Measurements from ENCODE around the gene ZFYVE16. TPM values are rescaled to one million over a fixed set of nuclear protein-coding genes. Genes with fewer than 3 reads are reported as not detected.
"Not testable (repeated sequence)": the region's sequence is repeated elsewhere in the genome, so short reads cannot be mapped to it uniquely, and the experiment has no call there.

Gene ZFYVE16
- total and polyA plus RNA-seq, 2 experiments from 2014 or later = 15.8 to 19.0 TPM

DNA sequence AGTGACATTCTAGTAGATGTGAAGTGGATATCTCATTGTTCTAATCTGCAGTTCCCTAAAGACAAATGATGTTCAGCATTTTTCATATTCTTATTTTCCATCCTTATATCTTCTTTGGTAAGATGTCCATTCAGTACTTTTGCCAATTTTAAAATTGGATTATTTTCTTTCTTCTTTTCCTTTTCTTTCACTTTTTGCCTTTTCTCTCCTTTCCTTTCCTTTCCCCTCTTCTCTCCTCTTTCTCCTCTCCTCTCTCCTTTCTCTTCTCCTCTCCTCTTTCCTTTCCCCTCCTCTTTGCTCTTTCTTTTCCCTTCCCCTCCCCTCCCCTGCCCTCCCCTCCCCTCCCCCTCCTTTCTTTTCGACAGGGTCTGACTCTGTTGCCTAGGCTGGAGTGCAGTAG, 10.1 kb downstream of the ZFYVE16 start:
- Histone ChIP-seq H3K27ac (no peak overlapping the region), H4K20me1 (ENCODE audit: insufficient read depth) (no peaks in the 10 kb centered on the region), H3K4me3 (no peak overlapping the region), H3K27me3 (replicated peaks; ENCODE audit: insufficient read depth) (no peaks in the 10 kb centered on the region), H3K9me3 (ENCODE audit: low read depth) (no peaks in the 10 kb centered on the region), H3F3A (ENCODE audit: insufficient read depth) (no peaks in the 10 kb centered on the region), H3K4me2 (ENCODE audit: unreplicated experiment) (no peak overlapping the region), H3K4me1 (ENCODE audit: insufficient read depth) (no peaks in the 10 kb centered on the region), H3K79me2 (ENCODE audit: insufficient read depth) (peaks cover 91% of the 10 kb centered on the region), H3K9ac (no peak overlapping the region), H3K36me3 (ENCODE audit: low read depth) (no peaks in the 10 kb centered on the region), H3K9me2 (ENCODE audit: insufficient read depth) (no peaks in the 10 kb centered on the region), H2AFZ (no peak overlapping the region)
- WGBS, 2 experiments (ENCODE audit: low coverage in 1 of 2, low lambda C conversion rate in 2 of 2, missing lambda C conversion rate in 2 of 2) = 91 to 100% methylated on average over 1 of the region's 1 CpG
- TF ChIP-seq EZH2 (IDR thresholded peaks at IDR 0.05; ENCODE audit: insufficient read depth, poor library complexity, severe bottlenecking) (no peak), EZH2phosphoT487 (IDR thresholded peaks at IDR 0.05; ENCODE audit: insufficient read depth, low read depth) (no peak)
- in situ Hi-C loops (cut with MboI) = no loop called here
- no peak for DNase-seq

DNA sequence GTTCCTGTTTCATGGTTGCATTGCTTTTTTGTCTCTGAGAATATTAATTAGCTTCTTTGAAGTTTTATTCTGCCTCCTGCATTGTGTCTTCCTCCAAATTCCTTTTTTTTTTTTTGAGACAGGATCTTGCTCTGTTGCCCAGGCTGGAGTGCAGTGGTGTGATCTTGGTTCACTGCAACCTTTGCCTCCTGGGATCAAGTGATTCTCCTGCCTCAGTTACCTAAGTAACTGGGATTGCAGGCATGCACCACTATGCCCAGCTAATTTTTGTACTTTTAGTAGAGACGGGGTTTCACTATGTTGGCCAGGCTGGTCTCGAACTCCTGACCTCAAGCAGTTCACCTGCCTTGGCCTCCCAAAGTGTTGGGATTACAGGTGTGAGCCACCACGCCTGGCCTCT, 16.5 kb downstream of the ZFYVE16 start:
- DNase-seq; H3K9ac ChIP-seq; in situ Hi-C loops (cut with MboI); H3K27me3 ChIP-seq (replicated peaks; ENCODE audit: insufficient read depth); H2AFZ ChIP-seq; H3K4me1 ChIP-seq (ENCODE audit: insufficient read depth); H4K20me1 ChIP-seq (ENCODE audit: insufficient read depth); H3K4me2 ChIP-seq (ENCODE audit: unreplicated experiment); H3K36me3 ChIP-seq (ENCODE audit: low read depth); H3F3A ChIP-seq (ENCODE audit: insufficient read depth); H3K27ac ChIP-seq; H3K9me2 ChIP-seq (ENCODE audit: insufficient read depth); H3K9me3 ChIP-seq (ENCODE audit: low read depth); H3K4me3 ChIP-seq: not testable (repeated sequence)
- WGBS, 2 experiments (ENCODE audit: low coverage in 1 of 2, low lambda C conversion rate in 2 of 2, missing lambda C conversion rate in 2 of 2) = 93 to 95% methylated on average over 3 of the region's 3 CpGs
- peaks cover 83% of the 10 kb centered on the region for H3K79me2 ChIP-seq (ENCODE audit: insufficient read depth)

DNA sequence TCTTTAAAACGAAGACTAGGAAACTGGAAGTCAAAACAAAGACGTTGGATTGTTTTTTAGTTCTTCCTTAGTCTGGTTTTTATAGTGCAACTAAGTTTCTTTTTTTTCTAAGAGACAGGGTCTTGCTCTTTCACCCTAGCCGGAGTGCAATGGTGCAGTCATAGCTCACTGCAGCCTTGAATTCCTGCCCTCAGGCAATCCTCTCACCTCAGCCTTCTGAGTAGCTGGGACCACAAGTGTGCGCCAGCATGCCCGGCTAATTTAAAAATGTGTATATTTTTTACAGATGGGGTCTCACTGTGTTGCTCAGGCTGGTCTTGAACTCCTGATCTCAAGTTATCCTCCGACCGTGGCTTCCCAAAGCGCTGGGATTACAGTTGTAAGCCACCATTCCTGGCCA, 27.6 kb downstream of the ZFYVE16 start:
- Histone ChIP-seq H3K27me3 (replicated peaks; ENCODE audit: insufficient read depth) (no peaks in the 10 kb centered on the region), H2AFZ (no peak overlapping the region), H3K36me3 (ENCODE audit: low read depth) (peaks cover 37% of the 10 kb centered on the region), H3K27ac (no peak overlapping the region), H3K9ac (no peak overlapping the region), H3K4me1 (ENCODE audit: insufficient read depth) (no peaks in the 10 kb centered on the region), H3K79me2 (ENCODE audit: insufficient read depth) (peaks cover 18% of the 10 kb centered on the region; the same call in 1 of the 2 replicates), H3F3A (ENCODE audit: insufficient read depth) (no peaks in the 10 kb centered on the region), H3K9me2 (ENCODE audit: insufficient read depth) (no peaks in the 10 kb centered on the region), H3K4me2 (ENCODE audit: unreplicated experiment) (no peak overlapping the region), H3K4me3 (no peak overlapping the region), H3K9me3 (ENCODE audit: low read depth) (no peaks in the 10 kb centered on the region), H4K20me1 (ENCODE audit: insufficient read depth) (no peaks in the 10 kb centered on the region)
- 97% methylated on average over 8 of the region's 8 CpGs for WGBS, 2 experiments (ENCODE audit: low coverage in 1 of 2, low lambda C conversion rate in 2 of 2, missing lambda C conversion rate in 2 of 2)
- in situ Hi-C loops (cut with MboI) = no loop called here
- no peak for DNase-seq
- TF ChIP-seq EZH2 (IDR thresholded peaks at IDR 0.05; ENCODE audit: insufficient read depth, poor library complexity, severe bottlenecking) = no peak
- no peak for TF ChIP-seq EZH2phosphoT487 (IDR thresholded peaks at IDR 0.05; ENCODE audit: insufficient read depth, low read depth)

DNA sequence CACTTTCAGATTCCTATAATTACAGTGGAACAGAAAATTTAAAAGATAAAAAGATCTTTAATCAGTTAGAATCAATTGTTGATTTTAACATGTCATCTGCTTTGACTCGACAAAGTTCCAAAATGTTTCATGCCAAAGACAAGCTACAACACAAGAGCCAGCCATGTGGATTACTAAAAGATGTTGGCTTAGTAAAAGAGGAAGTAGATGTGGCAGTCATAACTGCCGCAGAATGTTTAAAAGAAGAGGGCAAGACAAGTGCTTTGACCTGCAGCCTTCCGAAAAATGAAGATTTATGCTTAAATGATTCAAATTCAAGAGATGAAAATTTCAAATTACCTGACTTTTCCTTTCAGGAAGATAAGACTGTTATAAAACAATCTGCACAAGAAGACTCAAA, 29.5 kb downstream of the ZFYVE16 start:
- Histone ChIP-seq H3K79me2 (ENCODE audit: insufficient read depth) (peaks cover 26% of the 10 kb centered on the region; the same call in 1 of the 2 replicates), H2AFZ (no peak overlapping the region), H3F3A (ENCODE audit: insufficient read depth) (no peaks in the 10 kb centered on the region), H3K4me3 (no peak overlapping the region), H3K9me3 (ENCODE audit: low read depth) (no peaks in the 10 kb centered on the region), H3K27ac (no peak overlapping the region), H4K20me1 (ENCODE audit: insufficient read depth) (no peaks in the 10 kb centered on the region), H3K27me3 (replicated peaks; ENCODE audit: insufficient read depth) (no peaks in the 10 kb centered on the region), H3K9ac (no peak overlapping the region), H3K4me1 (ENCODE audit: insufficient read depth) (no peaks in the 10 kb centered on the region), H3K36me3 (ENCODE audit: low read depth) (peaks cover 37% of the 10 kb centered on the region), H3K9me2 (ENCODE audit: insufficient read depth) (no peaks in the 10 kb centered on the region), H3K4me2 (ENCODE audit: unreplicated experiment) (no peak overlapping the region)
- no peak for DNase-seq
- TF ChIP-seq EZH2phosphoT487 (IDR thresholded peaks at IDR 0.05; ENCODE audit: insufficient read depth, low read depth) (no peak), EZH2 (IDR thresholded peaks at IDR 0.05; ENCODE audit: insufficient read depth, poor library complexity, severe bottlenecking) (no peak)
- in situ Hi-C loops (cut with MboI) = no loop called here
- WGBS, 2 experiments (ENCODE audit: low coverage in 1 of 2, low lambda C conversion rate in 2 of 2, missing lambda C conversion rate in 2 of 2) = 39 to 41% methylated on average over 3 of the region's 3 CpGs

DNA sequence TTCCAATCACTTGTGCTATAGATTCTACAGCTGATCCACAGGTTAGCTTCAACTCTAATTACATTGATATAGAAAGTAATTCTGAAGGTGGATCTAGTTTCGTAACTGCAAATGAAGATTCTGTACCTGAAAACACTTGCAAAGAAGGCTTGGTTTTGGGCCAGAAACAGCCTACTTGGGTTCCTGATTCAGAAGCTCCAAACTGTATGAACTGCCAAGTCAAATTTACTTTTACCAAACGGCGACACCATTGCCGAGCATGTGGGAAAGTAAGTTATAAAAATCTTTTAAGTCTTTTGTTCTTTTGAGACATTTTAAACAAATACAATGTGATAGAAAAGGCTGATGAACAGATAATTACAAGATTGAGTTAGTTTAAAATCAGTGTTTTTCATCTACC, 30.9 kb downstream of the ZFYVE16 start:
- no peaks in the 10 kb centered on the region for H3K4me1 ChIP-seq (ENCODE audit: insufficient read depth)
- no peaks in the 10 kb centered on the region for H3K27me3 ChIP-seq (replicated peaks; ENCODE audit: insufficient read depth)
- H3K36me3 ChIP-seq (ENCODE audit: low read depth) = peaks cover 43% of the 10 kb centered on the region
- H2AFZ ChIP-seq = no peak overlapping the region
- in situ Hi-C loops (cut with MboI) = no loop called here
- no peak overlapping the region for H3K4me2 ChIP-seq (ENCODE audit: unreplicated experiment)
- 98 to 99% methylated on average over 4 of the region's 4 CpGs for WGBS, 2 experiments (ENCODE audit: low coverage in 1 of 2, low lambda C conversion rate in 2 of 2, missing lambda C conversion rate in 2 of 2)
- no peak for TF ChIP-seq EZH2 (IDR thresholded peaks at IDR 0.05; ENCODE audit: insufficient read depth, poor library complexity, severe bottlenecking)
- TF ChIP-seq EZH2phosphoT487 (IDR thresholded peaks at IDR 0.05; ENCODE audit: insufficient read depth, low read depth) = no peak
- no peaks in the 10 kb centered on the region for H4K20me1 ChIP-seq (ENCODE audit: insufficient read depth)
- H3K27ac ChIP-seq = no peak overlapping the region
- peaks cover 20% of the 10 kb centered on the region; the same call in 1 of the 2 replicates for H3K79me2 ChIP-seq (ENCODE audit: insufficient read depth)
- H3K9me2 ChIP-seq (ENCODE audit: insufficient read depth) = no peaks in the 10 kb centered on the region
- no peak for DNase-seq
- no peaks in the 10 kb centered on the region for H3F3A ChIP-seq (ENCODE audit: insufficient read depth)
- no peak overlapping the region for H3K4me3 ChIP-seq
- no peak overlapping the region for H3K9ac ChIP-seq
- no peaks in the 10 kb centered on the region for H3K9me3 ChIP-seq (ENCODE audit: low read depth)
